GM21786 (cell line): ENCODE measurements around the gene CCDC183.
"Not testable (repeated sequence)": the region's sequence is repeated elsewhere in the genome, so short reads cannot be mapped to it uniquely, and the experiment has no call there.

Experiments
- ATAC-seq: cut with Tn5 transposase; IDR thresholded peaks from one replicate; pipeline ENCODE4 v1.9.1; 2021; ENCODE audit not compliant: unreplicated experiment

CCDC183 gene

GRCh38 chr9:136760424-136760823 is 35.7 kb upstream of the CCDC183 start:
- no peak for ATAC-seq

- ATAC-seq, result not testable (repeated sequence)
Measured at GRCh38 chr9:136760834-136761544, 35.1 kb upstream of the CCDC183 start.

GRCh38 chr9:136761545-136761981 is 34.6 kb upstream of the CCDC183 start:
- ATAC-seq, result no peak

- ATAC-seq, result no peak
Measured at GRCh38 chr9:136762221-136762691, 33.9 kb upstream of the CCDC183 start.

- no peak for ATAC-seq
Measured at GRCh38 chr9:136762915-136763648, 33.1 kb upstream of the CCDC183 start.

GRCh38 chr9:136763649-136764035 is 32.5 kb upstream of the CCDC183 start:
- ATAC-seq, result no peak

GRCh38 chr9:136764301-136764891 is 31.7 kb upstream of the CCDC183 start, which contains the start of gene LCN15:
LCN15 (minus strand) TSS chr9:136764518; CDS start chr9:136764488, 30 bp downstream.
- no peak for ATAC-seq

- ATAC-seq, result no peak
Measured at GRCh38 chr9:136765041-136765440, 31.1 kb upstream of the CCDC183 start.

- peak; percentile 48 for ATAC-seq
Measured at GRCh38 chr9:136765745-136766409, 30.3 kb upstream of the CCDC183 start.

GRCh38 chr9:136766410-136767120 is 29.6 kb upstream of the CCDC183 start:
- not testable (repeated sequence) for ATAC-seq

GRCh38 chr9:136769710-136770191 is 26.4 kb upstream of the CCDC183 start:
- no peak for ATAC-seq

GRCh38 chr9:136771907-136772415 is 24.2 kb upstream of the CCDC183 start:
- no peak for ATAC-seq

GRCh38 chr9:136773386-136774044 is 22.6 kb upstream of the CCDC183 start:
- no peak for ATAC-seq

- no peak for ATAC-seq
Measured at GRCh38 chr9:136774416-136775045, 21.6 kb upstream of the CCDC183 start.

- no peak for ATAC-seq
Measured at GRCh38 chr9:136775191-136775590, 20.9 kb upstream of the CCDC183 start.

- no peak for ATAC-seq
Measured at GRCh38 chr9:136776947-136777346, 19.2 kb upstream of the CCDC183 start.

GRCh38 chr9:136777359-136777758 is 18.8 kb upstream of the CCDC183 start:
- ATAC-seq, result no peak

- no peak for ATAC-seq
Measured at GRCh38 chr9:136779808-136780207, 16.3 kb upstream of the CCDC183 start.

- ATAC-seq, result no peak
Measured at GRCh38 chr9:136782452-136782851, 13.7 kb upstream of the CCDC183 start.
